Transverse colon (tissue), 3 donors: ENCODE data around the gene CRMP1.
"Not testable (repeated sequence)": the region's sequence is repeated elsewhere in the genome, so short reads cannot be mapped to it uniquely, and the experiment has no call there.

Experiments used
- POLR2A ChIP-seq: fragments of 450-650 bp; IDR thresholded peaks from one replicate; pipeline ENCODE4 v1.6.1; 2016; ENCODE audit warnings: antibody characterized with exemption, mild to moderate bottlenecking, moderate library complexity
- TF ChIP-seq, protein P1 (sequence below), 5 experiments: fragments of 200-600 bp in 3 of 5; fragments of 450-650 bp in 2 of 5; sonication (generic) in 3 of 5; IDR thresholded peaks; 1 replicate in 2 of 5; 2 replicates in 3 of 5; pipeline ENCODE4 v1.5.1; 2016 to 2017; ENCODE audit warnings: antibody characterized with exemption in 5 of 5, inconsistent platforms in 3 of 5, mild to moderate bottlenecking in 2 of 5, moderate library complexity in 1 of 5

DNA sequence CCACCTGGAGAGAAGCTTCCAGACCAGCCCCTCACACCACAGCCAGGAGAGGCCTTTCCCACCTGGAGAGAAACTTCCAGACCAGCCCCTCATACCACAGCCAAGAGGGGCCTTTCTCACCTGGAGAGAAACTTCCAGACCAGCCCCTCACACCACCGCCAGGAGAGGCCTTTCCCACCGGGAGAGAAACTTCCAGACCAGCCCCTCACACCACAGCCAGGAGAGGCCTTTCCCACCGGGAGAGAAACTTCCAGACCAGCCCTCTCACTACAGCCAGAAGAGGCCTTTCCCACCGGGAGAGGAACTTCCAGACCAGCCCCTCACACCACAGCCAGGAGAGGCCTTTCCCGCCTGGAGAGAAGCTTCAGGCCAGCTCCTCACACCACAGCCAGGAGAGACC is 80.8 kb downstream of the CRMP1 start:
- TF ChIP-seq, protein P1, sequence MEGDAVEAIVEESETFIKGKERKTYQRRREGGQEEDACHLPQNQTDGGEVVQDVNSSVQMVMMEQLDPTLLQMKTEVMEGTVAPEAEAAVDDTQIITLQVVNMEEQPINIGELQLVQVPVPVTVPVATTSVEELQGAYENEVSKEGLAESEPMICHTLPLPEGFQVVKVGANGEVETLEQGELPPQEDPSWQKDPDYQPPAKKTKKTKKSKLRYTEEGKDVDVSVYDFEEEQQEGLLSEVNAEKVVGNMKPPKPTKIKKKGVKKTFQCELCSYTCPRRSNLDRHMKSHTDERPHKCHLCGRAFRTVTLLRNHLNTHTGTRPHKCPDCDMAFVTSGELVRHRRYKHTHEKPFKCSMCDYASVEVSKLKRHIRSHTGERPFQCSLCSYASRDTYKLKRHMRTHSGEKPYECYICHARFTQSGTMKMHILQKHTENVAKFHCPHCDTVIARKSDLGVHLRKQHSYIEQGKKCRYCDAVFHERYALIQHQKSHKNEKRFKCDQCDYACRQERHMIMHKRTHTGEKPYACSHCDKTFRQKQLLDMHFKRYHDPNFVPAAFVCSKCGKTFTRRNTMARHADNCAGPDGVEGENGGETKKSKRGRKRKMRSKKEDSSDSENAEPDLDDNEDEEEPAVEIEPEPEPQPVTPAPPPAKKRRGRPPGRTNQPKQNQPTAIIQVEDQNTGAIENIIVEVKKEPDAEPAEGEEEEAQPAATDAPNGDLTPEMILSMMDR (IDR thresholded peaks at IDR 0.05): not testable (repeated sequence)
- not testable (repeated sequence) for TF ChIP-seq POLR2A
